Measurements from ENCODE around the gene CKB. TPM values are rescaled to one million over a fixed set of nuclear protein-coding genes. Genes with fewer than 3 reads are reported as not detected.

Gene CKB
- total and polyA plus RNA-seq, 9 of the 15 experiments (the other 6 are each of a cell fraction or from before 2014, with no cell fraction given), result 23.9 to 692 (median 132) TPM

DNA sequence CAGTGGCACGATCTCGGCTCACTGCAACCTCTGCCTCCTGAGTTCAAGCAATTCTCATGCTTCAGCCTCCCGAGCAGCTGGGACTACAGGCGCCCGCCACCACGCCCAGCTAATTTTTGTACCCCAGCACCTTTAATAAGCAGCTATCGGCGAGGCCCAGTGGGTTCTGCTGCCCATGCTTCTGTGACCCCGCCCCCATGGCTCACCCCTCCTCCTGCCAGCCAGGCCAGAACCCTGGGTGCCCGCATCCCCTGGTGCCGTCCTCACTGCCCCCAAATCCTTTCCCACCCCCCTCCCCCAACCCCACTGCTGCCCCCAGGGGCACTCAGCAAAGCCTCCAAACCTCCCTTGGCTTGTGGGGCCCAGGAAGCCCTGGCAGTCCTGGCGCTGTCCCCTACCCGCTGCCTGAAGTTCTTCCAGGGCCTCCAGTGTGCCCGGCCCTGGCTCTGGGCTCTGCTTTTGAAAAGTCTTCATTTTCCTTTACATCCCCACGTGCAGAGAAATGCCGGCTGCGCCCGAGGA is 25.4 kb upstream of the CKB start:
- H3K27me3 ChIP-seq (ENCODE audit: control insufficient read depth in 2 of 2, insufficient read depth in 2 of 2, low read length in 2 of 2), result no peaks in the 10 kb centered on the region
- H3K4me1 ChIP-seq (replicated peaks in 1 of 2; ENCODE audit: control insufficient read depth in 2 of 2, insufficient read depth in 2 of 2, low read length in 2 of 2), result peaks cover 0 to 76% of the 10 kb centered on the region in 2 experiments; a peak in 2 of 5 replicates
- TF ChIP-seq, protein P1, sequence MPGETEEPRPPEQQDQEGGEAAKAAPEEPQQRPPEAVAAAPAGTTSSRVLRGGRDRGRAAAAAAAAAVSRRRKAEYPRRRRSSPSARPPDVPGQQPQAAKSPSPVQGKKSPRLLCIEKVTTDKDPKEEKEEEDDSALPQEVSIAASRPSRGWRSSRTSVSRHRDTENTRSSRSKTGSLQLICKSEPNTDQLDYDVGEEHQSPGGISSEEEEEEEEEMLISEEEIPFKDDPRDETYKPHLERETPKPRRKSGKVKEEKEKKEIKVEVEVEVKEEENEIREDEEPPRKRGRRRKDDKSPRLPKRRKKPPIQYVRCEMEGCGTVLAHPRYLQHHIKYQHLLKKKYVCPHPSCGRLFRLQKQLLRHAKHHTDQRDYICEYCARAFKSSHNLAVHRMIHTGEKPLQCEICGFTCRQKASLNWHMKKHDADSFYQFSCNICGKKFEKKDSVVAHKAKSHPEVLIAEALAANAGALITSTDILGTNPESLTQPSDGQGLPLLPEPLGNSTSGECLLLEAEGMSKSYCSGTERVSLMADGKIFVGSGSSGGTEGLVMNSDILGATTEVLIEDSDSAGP (CRISPR knock-in tag; IDR thresholded peaks at IDR 0.05), result no peak
- TF ChIP-seq, protein P2, sequence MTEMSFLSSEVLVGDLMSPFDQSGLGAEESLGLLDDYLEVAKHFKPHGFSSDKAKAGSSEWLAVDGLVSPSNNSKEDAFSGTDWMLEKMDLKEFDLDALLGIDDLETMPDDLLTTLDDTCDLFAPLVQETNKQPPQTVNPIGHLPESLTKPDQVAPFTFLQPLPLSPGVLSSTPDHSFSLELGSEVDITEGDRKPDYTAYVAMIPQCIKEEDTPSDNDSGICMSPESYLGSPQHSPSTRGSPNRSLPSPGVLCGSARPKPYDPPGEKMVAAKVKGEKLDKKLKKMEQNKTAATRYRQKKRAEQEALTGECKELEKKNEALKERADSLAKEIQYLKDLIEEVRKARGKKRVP (CRISPR knock-in tag; IDR thresholded peaks at IDR 0.05), result no peak
- TF ChIP-seq, protein P3, sequence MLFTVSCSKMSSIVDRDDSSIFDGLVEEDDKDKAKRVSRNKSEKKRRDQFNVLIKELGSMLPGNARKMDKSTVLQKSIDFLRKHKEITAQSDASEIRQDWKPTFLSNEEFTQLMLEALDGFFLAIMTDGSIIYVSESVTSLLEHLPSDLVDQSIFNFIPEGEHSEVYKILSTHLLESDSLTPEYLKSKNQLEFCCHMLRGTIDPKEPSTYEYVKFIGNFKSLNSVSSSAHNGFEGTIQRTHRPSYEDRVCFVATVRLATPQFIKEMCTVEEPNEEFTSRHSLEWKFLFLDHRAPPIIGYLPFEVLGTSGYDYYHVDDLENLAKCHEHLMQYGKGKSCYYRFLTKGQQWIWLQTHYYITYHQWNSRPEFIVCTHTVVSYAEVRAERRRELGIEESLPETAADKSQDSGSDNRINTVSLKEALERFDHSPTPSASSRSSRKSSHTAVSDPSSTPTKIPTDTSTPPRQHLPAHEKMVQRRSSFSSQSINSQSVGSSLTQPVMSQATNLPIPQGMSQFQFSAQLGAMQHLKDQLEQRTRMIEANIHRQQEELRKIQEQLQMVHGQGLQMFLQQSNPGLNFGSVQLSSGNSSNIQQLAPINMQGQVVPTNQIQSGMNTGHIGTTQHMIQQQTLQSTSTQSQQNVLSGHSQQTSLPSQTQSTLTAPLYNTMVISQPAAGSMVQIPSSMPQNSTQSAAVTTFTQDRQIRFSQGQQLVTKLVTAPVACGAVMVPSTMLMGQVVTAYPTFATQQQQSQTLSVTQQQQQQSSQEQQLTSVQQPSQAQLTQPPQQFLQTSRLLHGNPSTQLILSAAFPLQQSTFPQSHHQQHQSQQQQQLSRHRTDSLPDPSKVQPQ (CRISPR knock-in tag; IDR thresholded peaks at IDR 0.05; ENCODE audit: borderline replicate concordance), result no peak
- no peak for TF ChIP-seq STAT5B (CRISPR knock-in tag; IDR thresholded peaks at IDR 0.05)
- TF ChIP-seq TAF7 (tag; IDR thresholded peaks at IDR 0.05), result no peak
- no peak for TF ChIP-seq MYBL2 (IDR thresholded peaks at IDR 0.05; ENCODE audit: low read depth)
- no peak for TF ChIP-seq MYBL2 (CRISPR knock-in tag; IDR thresholded peaks at IDR 0.05; ENCODE audit: borderline replicate concordance)
- no peak overlapping the region for H3K9ac ChIP-seq (ENCODE audit: insufficient read depth in 1 of 2, low read depth in 2 of 2, low read length in 2 of 2)
- in situ Hi-C loops (cut with MboI) (no loop called here), intact Hi-C loops (cut with micrococcal nuclease) (loop anchor here (5.0 to 10.0 kb wide), 2 partner anchors 46 to 473 kb away; no protein-coding TSS in a partner anchor)
- H3K4me3 ChIP-seq, result no peak overlapping the region
- H4K20me1 ChIP-seq (replicated peaks; ENCODE audit: control insufficient read depth, insufficient read depth, low read length), result peaks cover 7% of the 10 kb centered on the region
- FAIRE-seq (no peak), DNase-seq (ENCODE audit: extremely low read depth in 1 of 4, low spot score in 3 of 4) (no peak), ATAC-seq (no peak)
- H3K9me1 ChIP-seq (ENCODE audit: control insufficient read depth, insufficient read depth, low read length), result no peaks in the 10 kb centered on the region
- BruUV-seq (replicated peaks), result no TSS peak
- H3K4me2 ChIP-seq (ENCODE audit: insufficient read depth, low read length), result no peak overlapping the region
- no peak overlapping the region for H2AFZ ChIP-seq (ENCODE audit: low read depth, low read length)
- no peak overlapping the region for H3K27ac ChIP-seq (ENCODE audit: extremely low read depth, low read depth, low read length)
- WGBS (ENCODE audit: insufficient coverage, low coverage, missing lambda C conversion rate), result 13% methylated on average over 3 of the region's 18 CpGs
- POLR2A ChIA-PET, result interaction anchor here (0.5 to 0.9 kb wide), 2 partner anchors 14 to 25 kb away, joined by 3 to 4 read pairs; no protein-coding TSS in a partner anchor
- CTCF ChIA-PET (ENCODE audit: low intra/inter-chr PET ratio), result no interaction called here
- no peaks in the 10 kb centered on the region for H3K36me3 ChIP-seq (ENCODE audit: control insufficient read depth, insufficient read depth, low read length)
- no peaks in the 10 kb centered on the region for H3K79me2 ChIP-seq (ENCODE audit: control insufficient read depth, insufficient read depth, low read length)
- H3K9me3 ChIP-seq (replicated peaks; ENCODE audit: control insufficient read depth, insufficient read depth, low read depth, low read length), result no peaks in the 10 kb centered on the region
